Measurements from ENCODE around the gene RNF157.

RNF157 gene

DNA sequence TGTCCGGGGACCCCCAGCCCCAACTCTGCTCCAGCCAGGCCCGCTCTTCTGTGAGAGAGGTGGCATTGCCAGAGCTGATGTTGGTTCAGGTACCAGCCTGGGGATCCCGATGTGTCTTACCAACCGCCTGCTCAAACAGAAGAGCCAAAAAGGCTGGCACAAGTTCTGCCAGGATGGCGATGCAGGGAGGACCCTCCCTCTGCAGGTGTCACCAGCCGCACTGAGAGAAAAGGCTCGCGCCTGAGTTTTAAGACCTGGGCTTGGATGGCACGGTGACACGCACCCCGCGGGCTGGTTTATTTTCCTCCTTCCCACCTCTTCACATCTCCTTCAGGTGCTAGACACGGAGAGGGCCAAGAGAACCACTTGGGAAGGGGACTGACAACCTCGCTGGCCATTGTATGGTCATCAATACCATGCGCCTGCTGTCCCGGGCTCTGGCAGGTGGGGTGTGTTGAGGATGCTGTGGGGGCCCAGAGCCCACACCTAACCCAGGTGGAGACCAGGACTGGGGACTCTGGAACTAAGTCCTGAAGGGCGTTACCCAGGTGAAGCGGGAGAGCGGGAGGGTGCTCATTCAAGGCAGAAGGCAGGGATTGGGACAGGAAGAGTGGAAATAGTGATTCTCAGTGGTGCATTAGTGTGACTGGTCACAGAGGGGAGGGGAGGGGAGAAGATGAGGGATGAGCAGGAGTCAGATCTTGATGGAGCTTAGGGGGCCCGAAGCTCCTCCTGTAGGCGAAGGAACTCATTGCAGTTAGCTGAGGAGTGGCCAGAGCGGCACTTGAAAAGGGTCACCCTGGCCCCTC is 115.5 kb downstream of the RNF157 start:
- TF ChIP-seq, protein P1, sequence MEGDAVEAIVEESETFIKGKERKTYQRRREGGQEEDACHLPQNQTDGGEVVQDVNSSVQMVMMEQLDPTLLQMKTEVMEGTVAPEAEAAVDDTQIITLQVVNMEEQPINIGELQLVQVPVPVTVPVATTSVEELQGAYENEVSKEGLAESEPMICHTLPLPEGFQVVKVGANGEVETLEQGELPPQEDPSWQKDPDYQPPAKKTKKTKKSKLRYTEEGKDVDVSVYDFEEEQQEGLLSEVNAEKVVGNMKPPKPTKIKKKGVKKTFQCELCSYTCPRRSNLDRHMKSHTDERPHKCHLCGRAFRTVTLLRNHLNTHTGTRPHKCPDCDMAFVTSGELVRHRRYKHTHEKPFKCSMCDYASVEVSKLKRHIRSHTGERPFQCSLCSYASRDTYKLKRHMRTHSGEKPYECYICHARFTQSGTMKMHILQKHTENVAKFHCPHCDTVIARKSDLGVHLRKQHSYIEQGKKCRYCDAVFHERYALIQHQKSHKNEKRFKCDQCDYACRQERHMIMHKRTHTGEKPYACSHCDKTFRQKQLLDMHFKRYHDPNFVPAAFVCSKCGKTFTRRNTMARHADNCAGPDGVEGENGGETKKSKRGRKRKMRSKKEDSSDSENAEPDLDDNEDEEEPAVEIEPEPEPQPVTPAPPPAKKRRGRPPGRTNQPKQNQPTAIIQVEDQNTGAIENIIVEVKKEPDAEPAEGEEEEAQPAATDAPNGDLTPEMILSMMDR (IDR thresholded peaks at IDR 0.05; ENCODE audit: control insufficient read depth, extremely low read depth, insufficient read depth) = no peak
- no peak overlapping the region for H3K4me3 ChIP-seq (ENCODE audit: low read depth, low read length)
- no peak for DNase-seq (ENCODE audit: low read depth)

GRCh38 chr17:76123749-76124581 is 116.3 kb downstream of the RNF157 start:
- DNase-seq (ENCODE audit: low read depth) = no peak
- H3K4me3 ChIP-seq (ENCODE audit: low read depth, low read length) = no peak overlapping the region
- TF ChIP-seq, protein P1 (IDR thresholded peaks at IDR 0.05; ENCODE audit: control insufficient read depth, extremely low read depth, insufficient read depth) = no peak

- DNase-seq (ENCODE audit: low read depth) = no peak
- TF ChIP-seq, protein P1 (IDR thresholded peaks at IDR 0.05; ENCODE audit: control insufficient read depth, extremely low read depth, insufficient read depth) = no peak
- no peak overlapping the region for H3K4me3 ChIP-seq (ENCODE audit: low read depth, low read length)
Observed at GRCh38 chr17:76123191-76123499, 117.1 kb downstream of the RNF157 start.

GRCh38 chr17:76122431-76123190 is 117.7 kb downstream of the RNF157 start:
- TF ChIP-seq, protein P1 (IDR thresholded peaks at IDR 0.05; ENCODE audit: control insufficient read depth, extremely low read depth, insufficient read depth) = no peak
- H3K4me3 ChIP-seq (ENCODE audit: low read depth, low read length) = no peak overlapping the region
- DNase-seq (ENCODE audit: low read depth) = no peak

- no peak overlapping the region for H3K4me3 ChIP-seq (ENCODE audit: low read depth, low read length)
- no peak for DNase-seq (ENCODE audit: low read depth)
- TF ChIP-seq, protein P1 (IDR thresholded peaks at IDR 0.05; ENCODE audit: control insufficient read depth, extremely low read depth, insufficient read depth) = no peak
Observed at GRCh38 chr17:76121932-76122430, 118.3 kb downstream of the RNF157 start.

DNA sequence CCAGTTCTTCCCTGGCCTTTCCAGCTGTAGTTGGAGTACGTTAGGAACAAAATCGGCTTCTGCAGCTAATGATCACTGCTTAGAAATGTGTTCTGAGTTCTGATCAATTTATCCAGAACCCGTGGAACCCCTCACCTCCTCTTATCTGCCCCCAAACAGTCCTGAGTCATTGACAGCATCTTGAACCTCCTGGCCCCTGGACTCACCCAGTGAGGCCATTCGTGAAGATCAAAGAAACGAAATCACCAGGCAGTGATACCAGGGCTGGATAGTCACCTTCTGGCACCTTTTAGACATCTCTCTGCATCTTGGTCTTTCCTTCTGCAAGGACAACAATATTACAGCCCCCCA is 119.7 kb downstream of the RNF157 start:
- TF ChIP-seq, protein P1 (IDR thresholded peaks at IDR 0.05; ENCODE audit: control insufficient read depth, extremely low read depth, insufficient read depth) = no peak
- DNase-seq (ENCODE audit: low read depth) = no peak
- no peak overlapping the region for H3K4me3 ChIP-seq (ENCODE audit: low read depth, low read length)
